HG03196 (cell line): Measurements from ENCODE around the gene HOXC6.
A peak's percentile ranks its signal among the peaks of the same experiment; 100 is the strongest.

Experiments used
- ATAC-seq: cut with Tn5 transposase; IDR thresholded peaks from one replicate; pipeline ENCODE4 v1.9.1; 2021; ENCODE audit not compliant: unreplicated experiment

The HOXC6 gene

DNA sequence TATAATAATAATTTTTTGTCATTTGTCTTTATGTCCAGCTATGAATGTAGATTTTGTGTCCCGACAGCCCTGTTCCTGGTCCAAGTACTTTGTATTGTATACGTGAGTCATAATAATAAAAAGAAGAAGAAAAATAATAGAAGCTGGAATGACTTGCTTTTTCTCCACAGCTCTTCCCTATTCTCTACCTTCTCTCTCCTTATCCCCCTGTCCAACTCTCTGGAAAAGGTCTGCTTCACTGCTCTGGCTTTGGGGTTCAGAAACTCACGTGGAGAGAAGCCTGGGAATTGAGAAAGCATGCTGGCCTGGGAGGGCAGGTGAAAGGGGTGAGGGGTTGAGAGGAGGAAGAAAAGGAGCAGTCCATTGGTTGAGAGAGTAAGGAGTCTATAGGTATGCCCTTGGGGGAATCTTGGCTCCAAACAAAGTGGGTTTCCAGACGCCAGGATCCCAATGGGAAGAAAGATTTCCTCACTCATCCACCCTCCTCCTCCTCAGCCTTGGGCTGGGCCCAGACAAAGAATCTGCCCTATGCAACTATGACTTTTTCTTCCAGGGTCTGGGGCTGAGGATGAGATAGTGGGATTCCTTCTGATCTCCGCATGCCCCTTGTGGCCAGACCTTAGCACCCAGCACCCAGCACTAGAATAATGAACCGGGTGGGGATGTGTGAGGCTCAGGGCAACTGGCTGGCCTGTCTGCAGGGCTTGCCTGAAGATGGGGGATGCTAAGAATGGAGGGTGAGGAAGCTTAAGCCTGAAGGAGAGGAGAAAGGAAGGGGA is 15.4 kb upstream of the HOXC6 start:
- no peak for ATAC-seq

DNA sequence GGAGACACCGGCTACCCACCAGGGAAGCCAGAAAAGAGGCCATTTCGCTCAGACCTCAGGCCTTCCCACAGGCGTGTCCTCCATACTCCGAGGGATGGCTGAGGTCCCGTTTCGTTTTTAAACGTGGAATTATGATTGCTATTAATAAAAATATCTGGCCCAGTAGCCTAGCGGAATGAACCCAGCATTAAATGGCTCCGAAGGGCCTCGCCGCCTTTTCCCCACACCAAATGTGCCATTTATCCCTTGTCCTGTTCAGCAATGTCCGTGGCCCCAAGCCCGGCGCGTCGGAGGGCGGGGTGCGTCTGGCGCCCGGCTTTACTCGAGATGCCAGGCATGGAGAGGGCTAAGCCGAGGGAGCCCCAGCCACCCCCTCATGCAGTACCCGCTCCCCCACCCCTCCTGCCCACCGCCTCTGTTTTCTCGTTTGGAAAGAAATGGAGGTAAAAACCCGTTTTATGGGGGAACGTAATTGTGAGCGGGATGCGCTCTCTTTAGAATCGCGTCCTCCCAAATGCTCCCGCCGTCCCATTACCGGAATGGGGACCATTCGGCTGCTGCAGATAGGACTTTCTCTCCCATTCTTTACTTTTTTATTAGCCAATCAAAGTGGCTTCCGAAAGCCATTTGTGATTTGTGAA is 13.7 kb upstream of the HOXC6 start:
- ATAC-seq = no peak

DNA sequence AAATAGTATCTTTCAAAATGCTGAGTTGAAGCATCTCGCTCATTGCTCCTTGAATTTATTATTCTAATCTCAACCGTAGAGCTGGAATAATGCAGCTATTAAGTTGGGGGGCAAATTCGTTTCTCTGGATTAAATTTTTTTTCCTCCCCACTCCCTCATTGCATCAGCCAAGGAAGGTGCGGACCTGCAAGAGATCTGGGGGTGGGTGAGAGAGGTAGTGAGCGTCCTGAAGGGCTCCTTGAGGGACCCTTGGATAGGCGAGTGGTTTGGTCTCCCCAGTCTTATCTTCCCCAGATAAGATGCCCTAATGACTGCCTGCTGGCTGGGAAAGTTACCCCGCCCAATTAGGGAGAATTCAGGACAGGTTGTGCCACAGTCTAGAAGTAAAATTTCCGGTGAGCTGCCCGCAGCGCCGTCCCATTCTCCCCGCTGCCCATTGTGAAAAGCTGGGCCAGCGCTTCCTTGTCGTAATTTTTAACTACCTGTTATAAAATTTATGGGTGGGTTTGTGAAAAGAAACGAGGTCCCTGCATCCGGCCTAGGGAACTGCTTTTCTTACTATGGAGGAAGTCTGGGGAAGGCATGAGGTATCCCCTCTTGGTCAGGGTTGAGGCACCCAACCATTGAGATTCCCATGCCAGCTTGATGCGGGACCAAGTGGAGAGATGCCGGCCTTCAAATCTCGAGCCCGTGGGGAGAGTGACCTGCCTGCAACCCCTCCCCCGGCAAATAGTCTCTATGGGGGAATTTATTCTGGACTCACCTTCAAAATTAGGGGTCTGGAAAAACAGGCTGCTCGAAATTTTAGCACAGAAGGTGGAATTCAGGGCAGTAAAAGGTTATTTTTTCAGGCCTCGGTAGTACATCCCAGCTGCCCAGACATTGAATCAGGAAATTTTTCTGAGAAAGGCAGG is 13.0 kb upstream of the HOXC6 start:
- no peak for ATAC-seq

DNA sequence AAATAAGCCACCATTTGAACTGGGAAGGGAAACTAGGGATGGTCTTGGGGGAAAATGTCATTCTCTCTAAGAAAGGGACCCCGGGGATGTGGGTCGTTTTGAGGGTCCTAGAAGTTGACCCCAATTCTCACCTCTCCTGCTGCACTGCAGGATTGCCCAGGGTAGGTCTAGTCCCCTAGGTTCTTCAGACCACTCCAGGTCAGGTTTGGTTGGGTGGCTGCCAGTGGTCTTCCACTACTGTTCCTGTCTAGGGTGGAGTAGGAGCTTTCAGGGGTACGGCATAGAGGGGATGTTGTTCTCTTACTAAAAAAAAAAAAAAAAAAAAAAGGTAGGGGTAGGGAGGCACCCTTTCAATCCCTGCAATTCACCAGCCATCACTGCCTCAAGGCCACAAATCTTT is 12.2 kb upstream of the HOXC6 start:
- ATAC-seq = no peak

DNA sequence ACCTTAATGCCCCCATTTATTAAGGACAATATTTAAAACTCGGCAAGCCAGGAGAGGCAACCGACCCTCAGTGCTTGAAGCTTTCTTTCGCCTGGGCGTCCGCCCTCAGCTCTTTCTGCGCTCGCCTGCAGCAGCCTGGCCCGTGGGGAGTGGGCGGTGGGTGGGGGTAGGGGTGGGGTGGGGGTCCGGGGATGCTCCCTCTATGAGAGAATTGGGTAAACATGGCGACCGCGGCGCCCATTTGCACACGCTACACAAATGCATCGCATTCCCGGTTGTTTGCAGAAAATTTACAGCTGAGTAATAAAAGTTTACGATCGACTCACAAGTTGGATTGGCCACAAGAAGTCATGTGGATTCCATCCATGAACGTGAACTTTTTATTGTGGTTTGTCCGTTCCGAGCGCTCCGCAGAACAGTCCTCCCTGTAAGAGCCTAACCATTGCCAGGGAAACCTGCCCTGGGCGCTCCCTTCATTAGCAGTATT is 11.7 kb upstream of the HOXC6 start:
- ATAC-seq = no peak

DNA sequence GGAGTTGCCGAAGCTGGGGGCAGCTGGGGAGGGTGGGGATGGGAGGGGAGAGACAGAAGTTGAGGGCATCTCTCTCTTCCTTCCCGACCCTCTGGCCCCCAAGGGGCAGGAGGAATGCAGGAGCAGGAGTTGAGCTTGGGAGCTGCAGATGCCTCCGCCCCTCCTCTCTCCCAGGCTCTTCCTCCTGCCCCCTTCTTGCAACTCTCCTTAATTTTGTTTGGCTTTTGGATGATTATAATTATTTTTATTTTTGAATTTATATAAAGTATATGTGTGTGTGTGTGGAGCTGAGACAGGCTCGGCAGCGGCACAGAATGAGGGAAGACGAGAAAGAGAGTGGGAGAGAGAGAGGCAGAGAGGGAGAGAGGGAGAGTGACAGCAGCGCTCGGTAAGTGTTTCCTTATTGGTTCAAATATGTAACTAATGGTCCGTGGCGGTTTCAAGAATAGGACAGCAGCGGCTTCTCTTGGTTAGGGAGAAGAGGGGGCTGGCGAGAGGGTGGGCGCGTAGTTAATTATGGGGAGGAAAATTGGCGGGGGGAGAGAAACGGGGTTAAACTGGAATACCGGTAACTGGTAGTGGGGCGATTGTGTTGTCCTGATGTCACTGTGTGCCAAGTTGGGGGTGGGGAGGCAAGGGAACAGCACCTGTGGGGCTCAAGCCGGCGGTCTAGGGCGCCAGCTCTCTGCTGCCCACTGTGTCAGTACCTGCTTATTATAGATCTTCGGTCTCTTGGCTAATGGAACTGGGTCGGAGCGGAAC is 11.0 kb upstream of the HOXC6 start:
- ATAC-seq = peak; percentile 15

DNA sequence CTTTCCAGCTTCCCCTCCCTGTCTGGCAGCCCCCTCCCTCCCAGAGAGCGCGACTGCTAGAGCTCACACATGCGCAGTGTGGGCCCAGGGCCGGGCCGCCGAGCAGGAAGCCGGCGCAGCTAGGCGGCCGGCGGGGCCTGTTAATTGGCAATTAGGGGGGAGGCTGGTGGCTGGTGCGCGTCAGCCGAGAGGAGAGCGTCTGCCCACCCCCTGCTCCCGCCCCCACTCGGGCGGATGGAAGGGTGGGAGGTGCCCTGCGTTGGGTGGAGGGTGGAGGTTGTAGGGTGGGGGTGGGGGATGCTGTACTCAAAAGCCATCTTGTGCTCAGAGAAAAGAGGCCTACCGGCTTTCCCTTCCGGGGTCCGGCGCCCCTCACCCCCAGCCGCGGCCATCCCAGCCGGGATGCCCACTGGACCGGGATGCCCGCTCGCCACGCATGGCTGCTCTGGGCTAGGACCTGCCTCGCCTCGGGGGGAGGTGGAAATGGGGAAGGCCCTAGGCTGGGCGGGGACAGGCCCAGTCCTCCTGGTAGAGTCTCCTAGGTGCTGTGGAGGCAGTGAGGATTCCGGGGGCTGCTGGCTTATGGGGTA is 10.3 kb upstream of the HOXC6 start:
- ATAC-seq = peak; percentile 66

DNA sequence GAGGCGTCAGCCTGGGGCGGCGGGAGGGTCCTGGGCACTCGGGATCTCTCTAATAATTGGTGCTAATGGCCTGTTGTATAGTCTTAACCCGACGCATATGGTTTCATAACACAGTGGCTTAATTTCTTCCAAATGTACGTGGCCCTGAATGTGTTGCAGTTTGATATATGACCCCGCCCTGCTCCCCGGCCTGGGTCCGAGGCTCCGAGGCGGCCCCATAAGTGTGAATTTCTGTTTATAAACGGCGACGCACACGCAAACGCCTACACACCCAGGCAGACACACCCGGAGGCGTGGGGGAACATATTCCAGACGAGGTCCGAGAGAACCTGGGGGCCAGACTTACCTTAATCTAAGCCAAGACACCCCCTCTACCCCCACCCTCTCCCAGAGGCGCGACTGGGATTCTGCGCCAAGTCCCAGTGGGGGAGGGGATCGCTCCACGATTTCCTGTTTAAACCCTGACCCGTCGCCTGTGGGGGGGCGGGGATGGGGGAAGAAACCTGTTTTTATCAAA is 9.7 kb upstream of the HOXC6 start:
- no peak for ATAC-seq

DNA sequence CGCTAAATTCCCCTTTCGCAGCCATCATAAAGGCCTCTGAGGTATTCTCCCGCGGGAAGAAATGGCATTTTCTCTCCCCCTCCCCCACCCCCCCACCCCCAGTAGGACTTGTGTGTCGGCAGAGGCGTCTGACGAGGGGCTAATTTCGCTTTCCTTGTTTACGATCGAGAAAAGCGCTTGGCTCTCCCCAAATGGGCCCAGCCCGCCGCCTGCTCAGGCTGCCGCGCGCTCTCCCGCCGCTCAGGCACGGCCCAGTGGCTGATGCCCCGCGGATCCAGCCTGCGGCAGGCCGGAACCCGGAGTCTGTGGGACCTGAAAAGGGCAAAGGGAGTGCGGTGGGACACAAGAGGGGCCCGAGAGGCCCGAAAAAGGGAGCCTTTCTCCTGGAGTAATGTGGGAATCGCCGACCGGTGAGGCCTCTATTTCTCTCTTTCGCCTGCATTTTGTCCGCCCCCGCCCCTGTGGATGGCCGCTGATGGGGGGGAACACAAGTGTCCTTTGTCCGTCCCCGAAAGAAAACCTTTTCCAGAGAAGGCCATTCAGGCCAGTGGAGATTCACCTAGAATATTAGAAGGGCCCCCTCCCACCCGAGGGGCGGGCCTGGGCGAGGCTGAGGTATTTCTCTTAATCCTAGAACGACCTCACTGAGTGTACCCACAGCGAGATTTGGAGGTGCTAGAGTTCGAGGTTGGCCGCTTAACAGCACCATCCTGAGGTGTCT is 9.0 kb upstream of the HOXC6 start:
- no peak for ATAC-seq

DNA sequence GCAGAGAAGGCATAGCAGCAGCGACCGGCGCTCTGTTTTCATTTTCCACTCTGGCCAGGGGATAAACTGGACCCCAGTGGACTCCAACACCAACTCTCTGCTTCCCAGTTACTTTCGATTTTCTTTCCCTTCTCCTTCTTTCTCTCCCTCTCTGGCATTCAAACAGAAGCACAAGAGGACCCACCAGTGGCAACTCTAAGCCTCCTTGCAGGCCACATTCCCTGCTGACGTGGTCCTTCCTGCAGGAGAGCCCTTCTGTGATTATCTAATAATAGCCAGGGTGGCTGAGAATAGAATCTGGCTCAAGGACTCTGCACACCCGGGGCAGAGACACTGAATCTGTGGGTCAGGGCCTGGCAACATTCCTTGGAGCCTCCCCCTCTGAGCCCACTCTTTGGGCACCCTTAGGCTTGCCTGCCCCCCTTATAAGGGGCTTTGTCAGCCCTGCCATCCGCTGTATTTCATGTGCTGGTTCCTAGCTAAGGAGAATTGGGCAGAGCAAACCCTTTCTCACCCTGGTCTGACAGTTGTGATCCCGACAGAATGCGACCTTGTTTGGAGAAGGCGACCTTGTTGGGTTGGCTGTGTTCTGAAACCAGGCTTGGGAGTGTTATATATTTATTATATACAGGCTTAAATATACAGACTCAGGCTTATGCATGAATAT is 8.2 kb upstream of the HOXC6 start:
- no peak for ATAC-seq

DNA sequence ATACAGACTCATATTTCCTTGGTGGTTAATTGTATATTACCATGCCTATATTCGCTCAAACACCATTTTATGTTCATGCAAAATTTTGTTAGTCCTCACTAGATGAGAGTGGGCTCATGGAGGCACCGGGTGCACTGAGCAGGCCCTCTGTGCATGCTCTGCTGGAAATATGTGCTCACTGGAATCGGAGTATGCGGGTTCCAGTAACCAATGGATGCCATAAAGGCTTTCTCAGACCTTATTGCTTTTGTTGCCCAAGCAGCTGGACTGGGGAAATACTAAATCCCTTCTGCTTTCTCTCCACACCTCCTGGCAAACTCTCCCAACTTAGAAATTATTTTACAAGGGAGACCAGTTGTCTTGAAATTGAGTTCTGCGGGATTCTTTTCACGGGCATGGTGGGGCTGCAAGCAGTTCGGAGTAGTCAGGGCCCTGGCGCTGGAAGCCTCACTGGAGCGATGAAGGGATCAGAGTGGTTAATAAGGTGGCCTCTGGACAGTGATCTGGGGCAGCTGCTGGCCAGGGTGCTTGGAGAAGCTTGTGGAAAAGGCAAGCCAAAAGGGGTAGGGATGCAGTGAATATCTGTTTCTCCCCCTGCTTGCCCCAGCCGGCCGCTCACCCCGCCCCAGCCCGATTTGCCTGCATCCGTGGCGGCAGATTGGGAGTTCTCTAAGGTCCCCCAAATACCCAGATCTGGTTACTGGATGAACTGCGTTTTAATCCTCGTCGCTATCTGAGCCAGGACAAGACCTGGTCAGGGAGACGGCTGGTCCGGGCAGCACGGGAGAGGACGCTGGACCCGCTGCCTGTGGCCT is 7.4 kb upstream of the HOXC6 start:
- ATAC-seq = no peak

DNA sequence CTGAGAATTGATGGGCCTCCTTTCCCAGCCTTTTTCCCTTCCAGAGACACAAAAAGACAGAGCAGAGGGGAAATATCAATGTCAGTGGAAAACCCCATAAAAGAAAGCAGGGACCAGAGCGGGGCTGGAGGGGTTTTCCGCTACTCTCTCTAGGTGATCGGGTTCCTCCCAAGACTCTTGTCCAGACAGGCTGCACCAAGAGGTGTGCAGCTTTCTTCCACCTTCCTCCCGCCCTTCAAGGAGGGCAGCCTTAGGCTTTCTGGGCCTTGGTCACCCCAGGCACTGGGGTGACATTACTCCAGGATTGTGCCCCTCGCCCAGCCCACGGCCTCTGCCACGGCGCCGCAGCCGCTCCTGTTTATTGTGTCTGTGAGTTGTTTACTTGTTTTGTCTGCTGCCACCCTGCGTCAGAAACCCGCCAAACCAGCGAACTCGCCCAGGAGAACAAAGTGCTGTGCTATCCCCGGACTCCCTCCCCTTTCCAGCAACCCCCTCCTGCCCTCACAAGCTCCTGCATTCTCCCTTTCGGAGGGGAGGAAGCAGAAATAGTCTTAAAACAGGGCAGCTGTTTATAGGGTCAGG is 6.7 kb upstream of the HOXC6 start:
- ATAC-seq = no peak

DNA sequence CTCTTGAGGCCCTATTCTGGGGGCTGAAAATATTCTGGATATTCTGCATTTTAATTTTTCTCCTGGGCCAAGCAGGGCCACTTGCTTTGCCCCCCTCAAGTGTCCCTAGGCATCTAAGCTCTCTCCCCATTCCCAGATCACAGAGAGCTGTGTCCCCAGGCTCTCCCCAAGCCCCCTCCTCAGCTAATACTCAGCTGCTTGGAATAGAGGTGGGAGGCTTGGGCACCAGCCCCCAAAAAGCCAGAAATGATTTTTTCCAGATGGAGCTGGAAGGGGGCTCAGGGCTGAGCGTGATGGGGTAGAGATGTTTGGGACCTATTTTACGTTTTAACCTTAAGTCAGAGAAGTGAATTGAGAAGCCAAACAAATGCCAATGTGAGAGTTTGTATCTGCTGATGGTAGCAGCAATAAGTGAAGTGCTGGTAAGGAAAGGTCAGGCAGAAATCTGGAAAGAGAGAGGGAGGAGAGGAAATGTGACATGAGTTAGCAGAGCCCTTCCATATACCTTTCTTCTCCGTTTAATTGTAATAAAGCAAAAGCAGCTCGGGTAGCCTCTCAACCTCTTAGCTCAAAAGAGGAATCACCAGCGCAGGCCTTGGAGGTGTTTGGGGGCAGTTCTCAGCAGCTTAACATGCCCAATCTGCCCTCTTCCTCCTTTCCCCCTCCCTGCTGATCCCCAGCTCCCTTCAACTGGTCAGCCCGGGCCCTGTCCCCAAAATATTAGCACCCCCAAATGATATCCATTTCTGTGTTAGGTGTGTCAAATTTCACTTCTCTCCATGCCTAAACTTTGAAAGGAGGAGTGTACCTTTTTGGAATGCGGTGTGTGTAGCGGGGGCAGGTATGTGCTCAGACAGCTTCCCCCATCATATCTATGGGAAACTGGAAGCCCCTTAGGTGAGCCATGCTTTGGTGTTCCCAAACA is 5.0 kb upstream of the HOXC6 start:
- ATAC-seq = no peak

DNA sequence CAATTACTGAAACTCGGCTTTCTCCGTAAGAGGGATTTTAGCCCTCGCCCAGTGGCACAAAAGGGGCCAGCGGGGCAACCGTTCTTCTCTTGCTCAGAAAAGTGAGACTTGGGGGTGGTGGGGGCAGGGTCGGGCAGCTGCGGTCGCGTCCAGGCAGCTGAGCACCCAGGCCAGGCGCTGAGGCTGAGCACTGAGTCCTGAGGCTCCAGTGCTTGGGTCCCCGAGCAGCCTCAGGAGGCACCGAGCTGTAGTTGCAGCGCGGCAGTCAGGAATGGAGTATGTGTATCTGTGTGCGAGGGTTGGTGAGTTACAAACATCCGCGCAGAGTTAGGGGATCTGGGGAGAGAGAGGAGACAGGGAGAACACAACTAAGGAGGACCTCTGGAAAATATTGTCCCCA is 4.1 kb upstream of the HOXC6 start:
- ATAC-seq = no peak

DNA sequence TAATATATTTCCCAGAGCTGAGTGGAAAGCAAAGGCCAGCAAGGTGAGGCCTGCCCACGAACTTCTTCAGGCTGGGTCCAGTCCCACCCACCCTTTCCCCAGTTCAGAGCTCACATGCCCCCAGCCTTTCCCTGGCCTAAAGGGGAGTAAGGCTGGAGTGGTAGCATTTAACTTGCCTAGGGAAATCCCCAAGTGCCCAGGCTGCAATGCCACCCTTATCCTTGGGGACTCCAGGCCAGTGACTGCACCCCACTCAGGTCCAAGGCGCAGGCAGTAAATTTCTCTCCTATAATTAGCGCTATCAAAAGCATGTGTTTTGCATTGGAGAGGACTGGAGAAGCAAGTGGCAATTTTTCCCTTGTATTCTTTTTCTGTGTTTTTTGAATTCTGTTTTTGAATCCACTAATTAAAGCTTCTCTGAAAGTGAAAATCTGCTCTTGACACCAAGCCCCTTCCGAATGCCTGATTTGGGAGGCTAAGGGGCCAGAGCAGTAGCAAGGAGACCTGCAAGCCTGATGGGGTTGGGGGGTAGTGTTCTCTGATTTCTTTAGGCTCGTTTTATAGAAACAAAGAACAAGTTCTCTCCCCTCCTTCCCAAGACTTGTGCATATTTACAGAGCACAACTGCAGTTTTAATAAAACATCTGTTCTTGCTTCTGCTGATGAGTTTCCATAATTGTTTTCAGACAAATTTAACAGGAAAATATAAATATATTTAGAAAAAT is 3.5 kb upstream of the HOXC6 start:
- no peak for ATAC-seq
